ENCODE measurements around the gene SLC28A1. TPM values are rescaled to one million over a fixed set of nuclear protein-coding genes. Genes with fewer than 3 reads are reported as not detected.
A peak's percentile ranks its signal among the peaks of the same experiment; 100 is the strongest.

Gene SLC28A1
- total and polyA plus RNA-seq, 4 donors, result 0.09 to 39.7 (median 18.3) TPM

DNA sequence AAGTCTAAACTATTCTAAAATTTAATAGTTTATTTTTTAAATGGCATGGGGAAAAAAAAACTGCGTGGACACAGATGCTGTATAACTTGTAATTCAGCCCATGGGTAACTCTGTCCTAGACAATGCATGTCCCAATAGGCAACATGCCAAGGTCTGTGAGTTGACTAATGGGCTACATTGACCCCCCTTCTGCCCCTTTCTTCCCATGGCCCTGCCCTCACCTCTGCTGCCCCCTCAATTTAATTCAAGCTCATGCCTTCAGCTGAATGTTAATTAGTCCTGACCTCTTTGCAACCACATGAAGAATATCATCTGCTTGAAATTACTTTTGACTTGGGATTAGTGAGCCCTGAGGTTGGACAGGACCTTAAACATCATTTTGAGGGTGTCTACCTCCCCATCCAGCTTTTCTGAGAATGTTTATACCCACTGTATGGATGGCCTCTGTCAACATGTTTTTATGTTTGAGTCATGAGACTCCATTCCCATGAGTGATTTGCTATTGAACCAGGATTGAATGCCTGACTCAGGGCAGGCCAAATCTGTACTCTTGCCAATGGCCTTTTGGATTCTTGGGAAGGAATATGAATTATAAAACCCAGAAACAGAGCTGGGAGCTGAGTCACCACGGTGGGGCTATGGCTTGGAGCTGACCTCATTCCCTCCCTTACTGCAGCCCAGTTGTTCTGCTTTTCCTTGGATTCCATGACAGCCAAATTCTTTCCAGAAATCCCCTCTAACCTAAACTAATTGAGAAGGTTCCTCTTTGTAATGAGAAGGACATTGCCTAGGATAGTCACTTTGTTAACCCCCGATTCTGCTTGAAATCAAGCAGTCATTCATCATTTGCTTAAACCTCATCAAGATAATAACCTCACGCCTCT lies 63.7 kb downstream of the SLC28A1 start:
- Histone ChIP-seq H3K9ac (ENCODE audit: low read depth in 1 of 2, low read length in 2 of 2) (no peak overlapping the region), H3K27ac (ENCODE audit: low read depth in 1 of 2, low read length in 2 of 2) (peak overlapping the region; percentile 1 to 37), H3K4me3 (ENCODE audit: low read depth in 1 of 3, low read length in 3 of 3) (no peak overlapping the region), H3K36me3 (ENCODE audit: control insufficient read depth in 4 of 4, insufficient read depth in 3 of 4, low read depth in 1 of 4, low read length in 3 of 4) (peaks cover 1 to 30% (median 16%) of the 10 kb centered on the region in 4 donors), H3K9me3 (ENCODE audit: control insufficient read depth in 4 of 4, low read length in 3 of 4) (no peaks in the 10 kb centered on the region), H3K27me3 (ENCODE audit: control insufficient read depth in 4 of 4, insufficient read depth in 4 of 4, low read length in 3 of 4) (no peaks in the 10 kb centered on the region), H3K4me1 (ENCODE audit: control insufficient read depth in 4 of 4, insufficient read depth in 4 of 4, low read length in 3 of 4) (no peaks in the 10 kb centered on the region)
- no peak for DNase-seq (ENCODE audit: low spot score)
- WGBS, result 88% methylated on average over 4 of the region's 4 CpGs
- TF ChIP-seq JUND (IDR thresholded peaks at IDR 0.05) (peak; percentile 27), TAF1 (conservative IDR thresholded peaks at IDR 0.05) (no peak), NR2F2 (IDR thresholded peaks at IDR 0.05) (peak; percentile 23), EGR1 (IDR thresholded peaks at IDR 0.05; ENCODE audit: low read depth in 2 of 2) (no peak), GABPA (IDR thresholded peaks at IDR 0.05 in 1 of 2, conservative IDR thresholded peaks at IDR 0.05 in 1 of 2) (no peak), FOXA1 (IDR thresholded peaks at IDR 0.05) (no peak), SP1 (IDR thresholded peaks at IDR 0.05) (peak; percentile 9)

DNA sequence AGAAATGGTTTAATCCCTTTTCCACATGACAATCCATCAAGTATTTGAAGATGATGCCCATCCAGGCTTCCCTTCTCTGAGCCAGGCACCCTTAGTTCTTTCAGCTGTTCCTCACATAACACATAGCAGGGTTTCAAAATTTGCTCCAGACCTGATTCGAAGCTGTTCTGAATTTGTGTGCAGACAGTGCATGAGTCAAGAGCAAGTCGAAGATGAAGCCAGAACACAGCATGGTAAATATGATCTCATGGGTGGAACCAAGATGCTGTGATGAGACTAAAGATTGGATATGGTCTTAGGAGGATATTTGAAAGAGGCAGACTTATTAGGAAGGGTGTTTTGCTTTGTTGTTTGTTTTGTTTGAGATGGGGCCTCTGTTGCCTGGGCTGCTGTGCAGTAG lies 64.6 kb downstream of the SLC28A1 start:
- no peak overlapping the region for H3K9ac ChIP-seq (ENCODE audit: low read depth in 1 of 2, low read length in 2 of 2)
- no peaks in the 10 kb centered on the region for H3K9me3 ChIP-seq (ENCODE audit: control insufficient read depth in 4 of 4, low read length in 3 of 4)
- WGBS, result 94% methylated on average over 2 of the region's 2 CpGs
- DNase-seq (ENCODE audit: low spot score), result no peak
- peaks cover 1 to 26% (median 14%) of the 10 kb centered on the region in 4 donors for H3K36me3 ChIP-seq (ENCODE audit: control insufficient read depth in 4 of 4, insufficient read depth in 3 of 4, low read depth in 1 of 4, low read length in 3 of 4)
- H3K27ac ChIP-seq (ENCODE audit: low read depth in 1 of 2, low read length in 2 of 2), result no peak overlapping the region
- no peak overlapping the region for H3K4me3 ChIP-seq (ENCODE audit: low read depth in 1 of 3, low read length in 3 of 3)
- H3K27me3 ChIP-seq (ENCODE audit: control insufficient read depth in 4 of 4, insufficient read depth in 4 of 4, low read length in 3 of 4), result no peaks in the 10 kb centered on the region
- TF ChIP-seq YY1 (IDR thresholded peaks at IDR 0.05), result no peak
- TF ChIP-seq TAF1 (conservative IDR thresholded peaks at IDR 0.05), result no peak
- no peak for TF ChIP-seq FOXA2 (IDR thresholded peaks at IDR 0.05)
- no peak for TF ChIP-seq JUND (IDR thresholded peaks at IDR 0.05)
- TF ChIP-seq, protein P1, sequence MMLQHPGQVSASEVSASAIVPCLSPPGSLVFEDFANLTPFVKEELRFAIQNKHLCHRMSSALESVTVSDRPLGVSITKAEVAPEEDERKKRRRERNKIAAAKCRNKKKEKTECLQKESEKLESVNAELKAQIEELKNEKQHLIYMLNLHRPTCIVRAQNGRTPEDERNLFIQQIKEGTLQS (IDR thresholded peaks at IDR 0.05), result no peak
- no peak for TF ChIP-seq HNF4G (IDR thresholded peaks at IDR 0.05)
- H3K4me1 ChIP-seq (ENCODE audit: control insufficient read depth in 4 of 4, insufficient read depth in 4 of 4, low read length in 3 of 4), result no peaks in the 10 kb centered on the region

DNA sequence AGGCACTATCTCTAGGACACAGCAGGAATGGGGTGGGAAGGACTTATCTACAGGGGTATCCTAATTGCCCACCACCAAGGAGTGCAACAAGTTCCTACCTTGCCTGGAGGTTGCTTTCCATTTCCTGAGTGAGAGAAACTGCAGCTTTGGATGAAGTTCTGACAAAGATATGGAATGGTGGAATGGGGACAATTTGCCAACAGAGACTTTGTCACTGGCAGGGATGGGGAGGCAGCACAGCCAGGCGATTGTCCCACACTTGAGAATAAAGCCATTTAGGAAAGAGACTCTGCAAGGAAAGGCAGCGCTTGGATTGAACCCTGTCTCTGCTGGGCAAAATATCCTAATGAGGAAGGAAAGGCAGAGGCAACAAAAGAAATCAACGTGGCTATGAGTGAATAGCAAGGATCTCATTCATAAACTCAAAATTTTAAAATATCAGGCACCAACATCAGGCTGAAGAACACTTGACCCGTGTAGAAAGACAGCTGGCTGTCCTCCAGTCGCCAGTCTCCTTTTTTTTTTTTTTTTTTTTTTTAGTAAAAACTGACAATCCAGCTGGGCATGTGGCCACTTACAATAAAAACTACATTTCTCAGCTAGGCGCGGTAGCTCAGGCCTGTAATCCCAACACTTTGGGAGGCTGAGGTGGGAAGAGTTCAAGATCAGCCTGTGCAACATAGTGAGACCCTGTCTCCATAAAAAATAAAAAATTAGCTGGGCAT lies 65.5 kb downstream of the SLC28A1 start:
- Histone ChIP-seq H3K9ac (ENCODE audit: low read depth in 1 of 2, low read length in 2 of 2) (no peak overlapping the region), H3K27ac (ENCODE audit: low read depth in 1 of 2, low read length in 2 of 2) (no peak overlapping the region), H3K4me3 (ENCODE audit: low read depth in 1 of 3, low read length in 3 of 3) (no peak overlapping the region), H3K36me3 (ENCODE audit: control insufficient read depth in 4 of 4, insufficient read depth in 3 of 4, low read depth in 1 of 4, low read length in 3 of 4) (peaks cover 0 to 23% (median 10%) of the 10 kb centered on the region in 4 donors), H3K27me3 (ENCODE audit: control insufficient read depth in 4 of 4, insufficient read depth in 4 of 4, low read length in 3 of 4) (no peaks in the 10 kb centered on the region), H3K4me1 (ENCODE audit: control insufficient read depth in 4 of 4, insufficient read depth in 4 of 4, low read length in 3 of 4) (peaks cover 0 to 2% (median 0%) of the 10 kb centered on the region in 4 donors), H3K9me3 (ENCODE audit: control insufficient read depth in 4 of 4, low read length in 3 of 4) (no peaks in the 10 kb centered on the region)
- TF ChIP-seq SP1 (IDR thresholded peaks at IDR 0.05) (no peak), YY1 (IDR thresholded peaks at IDR 0.05) (no peak)
- 80% methylated on average over 7 of the region's 7 CpGs for WGBS
- no peak for DNase-seq (ENCODE audit: low spot score)

DNA sequence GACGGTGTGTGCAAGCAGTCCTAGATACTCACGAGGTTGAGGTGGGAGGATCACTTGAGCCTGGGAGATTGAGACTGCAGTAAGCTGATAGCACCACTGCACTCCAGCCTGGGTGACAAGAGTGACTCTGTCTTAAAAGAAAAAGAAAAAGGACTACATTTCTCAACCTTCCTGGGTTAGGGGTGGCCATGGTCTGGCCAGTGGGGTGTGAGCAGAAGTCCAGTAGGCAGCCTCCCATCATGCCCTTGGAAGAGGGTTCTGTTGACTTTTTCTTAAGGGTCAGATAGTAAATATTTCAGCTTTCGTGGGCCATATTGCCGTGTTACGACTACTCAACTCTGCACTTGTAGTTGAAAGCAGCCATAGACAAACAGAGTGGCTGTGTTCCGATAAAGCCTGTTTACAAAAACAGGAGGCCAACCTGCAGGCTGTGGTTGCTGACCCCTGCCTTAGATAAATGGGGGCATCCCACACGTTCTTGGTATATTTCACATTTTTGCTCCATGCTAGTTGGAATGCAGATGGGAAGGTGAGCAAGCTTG lies 66.2 kb downstream of the SLC28A1 start:
- peaks cover 0 to 2% (median 0%) of the 10 kb centered on the region in 4 donors for H3K4me1 ChIP-seq (ENCODE audit: control insufficient read depth in 4 of 4, insufficient read depth in 4 of 4, low read length in 3 of 4)
- H3K27ac ChIP-seq (ENCODE audit: low read depth in 1 of 2, low read length in 2 of 2), result no peak overlapping the region
- no peak overlapping the region for H3K4me3 ChIP-seq (ENCODE audit: low read depth in 1 of 3, low read length in 3 of 3)
- no peak overlapping the region for H3K9ac ChIP-seq (ENCODE audit: low read depth in 1 of 2, low read length in 2 of 2)
- WGBS, result 93% methylated on average over 7 of the region's 7 CpGs
- peaks cover 0 to 19% (median 6%) of the 10 kb centered on the region in 4 donors for H3K36me3 ChIP-seq (ENCODE audit: control insufficient read depth in 4 of 4, insufficient read depth in 3 of 4, low read depth in 1 of 4, low read length in 3 of 4)
- H3K9me3 ChIP-seq (ENCODE audit: control insufficient read depth in 4 of 4, low read length in 3 of 4), result no peaks in the 10 kb centered on the region
- no peaks in the 10 kb centered on the region for H3K27me3 ChIP-seq (ENCODE audit: control insufficient read depth in 4 of 4, insufficient read depth in 4 of 4, low read length in 3 of 4)
- DNase-seq (ENCODE audit: low spot score), result no peak
- TF ChIP-seq TAF1 (conservative IDR thresholded peaks at IDR 0.05) (no peak), FOXA2 (IDR thresholded peaks at IDR 0.05) (no peak), GABPA (IDR thresholded peaks at IDR 0.05 in 1 of 2, conservative IDR thresholded peaks at IDR 0.05 in 1 of 2) (no peak), RAD21 (IDR thresholded peaks at IDR 0.05) (no peak), HNF4G (IDR thresholded peaks at IDR 0.05) (no peak), FOXA1 (IDR thresholded peaks at IDR 0.05) (no peak), JUND (IDR thresholded peaks at IDR 0.05) (no peak)
- TF ChIP-seq, protein P2, sequence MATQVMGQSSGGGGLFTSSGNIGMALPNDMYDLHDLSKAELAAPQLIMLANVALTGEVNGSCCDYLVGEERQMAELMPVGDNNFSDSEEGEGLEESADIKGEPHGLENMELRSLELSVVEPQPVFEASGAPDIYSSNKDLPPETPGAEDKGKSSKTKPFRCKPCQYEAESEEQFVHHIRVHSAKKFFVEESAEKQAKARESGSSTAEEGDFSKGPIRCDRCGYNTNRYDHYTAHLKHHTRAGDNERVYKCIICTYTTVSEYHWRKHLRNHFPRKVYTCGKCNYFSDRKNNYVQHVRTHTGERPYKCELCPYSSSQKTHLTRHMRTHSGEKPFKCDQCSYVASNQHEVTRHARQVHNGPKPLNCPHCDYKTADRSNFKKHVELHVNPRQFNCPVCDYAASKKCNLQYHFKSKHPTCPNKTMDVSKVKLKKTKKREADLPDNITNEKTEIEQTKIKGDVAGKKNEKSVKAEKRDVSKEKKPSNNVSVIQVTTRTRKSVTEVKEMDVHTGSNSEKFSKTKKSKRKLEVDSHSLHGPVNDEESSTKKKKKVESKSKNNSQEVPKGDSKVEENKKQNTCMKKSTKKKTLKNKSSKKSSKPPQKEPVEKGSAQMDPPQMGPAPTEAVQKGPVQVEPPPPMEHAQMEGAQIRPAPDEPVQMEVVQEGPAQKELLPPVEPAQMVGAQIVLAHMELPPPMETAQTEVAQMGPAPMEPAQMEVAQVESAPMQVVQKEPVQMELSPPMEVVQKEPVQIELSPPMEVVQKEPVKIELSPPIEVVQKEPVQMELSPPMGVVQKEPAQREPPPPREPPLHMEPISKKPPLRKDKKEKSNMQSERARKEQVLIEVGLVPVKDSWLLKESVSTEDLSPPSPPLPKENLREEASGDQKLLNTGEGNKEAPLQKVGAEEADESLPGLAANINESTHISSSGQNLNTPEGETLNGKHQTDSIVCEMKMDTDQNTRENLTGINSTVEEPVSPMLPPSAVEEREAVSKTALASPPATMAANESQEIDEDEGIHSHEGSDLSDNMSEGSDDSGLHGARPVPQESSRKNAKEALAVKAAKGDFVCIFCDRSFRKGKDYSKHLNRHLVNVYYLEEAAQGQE (IDR thresholded peaks at IDR 0.05), result no peak
- TF ChIP-seq, protein P1 (IDR thresholded peaks at IDR 0.05), result no peak
- TF ChIP-seq, protein P3, sequence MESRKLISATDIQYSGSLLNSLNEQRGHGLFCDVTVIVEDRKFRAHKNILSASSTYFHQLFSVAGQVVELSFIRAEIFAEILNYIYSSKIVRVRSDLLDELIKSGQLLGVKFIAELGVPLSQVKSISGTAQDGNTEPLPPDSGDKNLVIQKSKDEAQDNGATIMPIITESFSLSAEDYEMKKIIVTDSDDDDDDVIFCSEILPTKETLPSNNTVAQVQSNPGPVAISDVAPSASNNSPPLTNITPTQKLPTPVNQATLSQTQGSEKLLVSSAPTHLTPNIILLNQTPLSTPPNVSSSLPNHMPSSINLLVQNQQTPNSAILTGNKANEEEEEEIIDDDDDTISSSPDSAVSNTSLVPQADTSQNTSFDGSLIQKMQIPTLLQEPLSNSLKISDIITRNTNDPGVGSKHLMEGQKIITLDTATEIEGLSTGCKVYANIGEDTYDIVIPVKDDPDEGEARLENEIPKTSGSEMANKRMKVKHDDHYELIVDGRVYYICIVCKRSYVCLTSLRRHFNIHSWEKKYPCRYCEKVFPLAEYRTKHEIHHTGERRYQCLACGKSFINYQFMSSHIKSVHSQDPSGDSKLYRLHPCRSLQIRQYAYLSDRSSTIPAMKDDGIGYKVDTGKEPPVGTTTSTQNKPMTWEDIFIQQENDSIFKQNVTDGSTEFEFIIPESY (IDR thresholded peaks at IDR 0.05), result no peak
